ENCODE measurements around the gene TMEM79. TPM values are rescaled to one million over a fixed set of nuclear protein-coding genes. Genes with fewer than 3 reads are reported as not detected.

Gene TMEM79
- total and polyA plus RNA-seq, 2 experiments from 2014 or later, result 0.97 to 1.5 TPM

DNA sequence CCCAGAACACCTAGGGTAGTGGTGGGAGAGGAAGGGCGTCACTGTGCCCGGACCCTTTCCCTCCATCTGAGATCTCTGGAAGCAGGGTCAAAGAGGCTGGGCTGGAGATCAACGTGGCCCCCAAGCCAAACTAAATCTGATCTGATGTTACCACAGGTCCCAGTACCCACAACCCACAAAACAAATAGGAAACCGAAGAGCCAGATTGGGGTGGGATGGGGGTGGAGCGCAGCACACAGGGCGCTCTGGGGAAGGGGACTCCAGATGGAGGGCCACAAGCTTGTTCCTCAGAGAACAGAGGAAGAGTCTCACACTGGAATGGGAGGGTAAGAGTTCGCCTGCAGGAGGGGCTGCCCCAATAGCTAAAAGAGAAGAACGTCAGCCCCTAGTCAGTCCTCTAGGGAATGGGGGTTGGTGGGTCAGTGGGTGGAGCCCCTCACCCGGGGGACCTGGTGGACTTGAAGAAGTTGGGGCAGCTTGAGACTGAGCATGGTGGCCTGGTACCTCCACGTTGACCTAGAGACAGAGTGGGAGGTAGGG is 37.8 kb upstream of the TMEM79 start (continued):
- TF ChIP-seq, protein P1, sequence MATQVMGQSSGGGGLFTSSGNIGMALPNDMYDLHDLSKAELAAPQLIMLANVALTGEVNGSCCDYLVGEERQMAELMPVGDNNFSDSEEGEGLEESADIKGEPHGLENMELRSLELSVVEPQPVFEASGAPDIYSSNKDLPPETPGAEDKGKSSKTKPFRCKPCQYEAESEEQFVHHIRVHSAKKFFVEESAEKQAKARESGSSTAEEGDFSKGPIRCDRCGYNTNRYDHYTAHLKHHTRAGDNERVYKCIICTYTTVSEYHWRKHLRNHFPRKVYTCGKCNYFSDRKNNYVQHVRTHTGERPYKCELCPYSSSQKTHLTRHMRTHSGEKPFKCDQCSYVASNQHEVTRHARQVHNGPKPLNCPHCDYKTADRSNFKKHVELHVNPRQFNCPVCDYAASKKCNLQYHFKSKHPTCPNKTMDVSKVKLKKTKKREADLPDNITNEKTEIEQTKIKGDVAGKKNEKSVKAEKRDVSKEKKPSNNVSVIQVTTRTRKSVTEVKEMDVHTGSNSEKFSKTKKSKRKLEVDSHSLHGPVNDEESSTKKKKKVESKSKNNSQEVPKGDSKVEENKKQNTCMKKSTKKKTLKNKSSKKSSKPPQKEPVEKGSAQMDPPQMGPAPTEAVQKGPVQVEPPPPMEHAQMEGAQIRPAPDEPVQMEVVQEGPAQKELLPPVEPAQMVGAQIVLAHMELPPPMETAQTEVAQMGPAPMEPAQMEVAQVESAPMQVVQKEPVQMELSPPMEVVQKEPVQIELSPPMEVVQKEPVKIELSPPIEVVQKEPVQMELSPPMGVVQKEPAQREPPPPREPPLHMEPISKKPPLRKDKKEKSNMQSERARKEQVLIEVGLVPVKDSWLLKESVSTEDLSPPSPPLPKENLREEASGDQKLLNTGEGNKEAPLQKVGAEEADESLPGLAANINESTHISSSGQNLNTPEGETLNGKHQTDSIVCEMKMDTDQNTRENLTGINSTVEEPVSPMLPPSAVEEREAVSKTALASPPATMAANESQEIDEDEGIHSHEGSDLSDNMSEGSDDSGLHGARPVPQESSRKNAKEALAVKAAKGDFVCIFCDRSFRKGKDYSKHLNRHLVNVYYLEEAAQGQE (IDR thresholded peaks at IDR 0.05; ENCODE audit: unreplicated experiment), result no peak
- TF ChIP-seq ZNF114 (CRISPR knock-in tag; IDR thresholded peaks at IDR 0.05) (no peak), EZH2phosphoT487 (IDR thresholded peaks at IDR 0.05; ENCODE audit: unreplicated experiment) (no peak), POLR2AphosphoS5 (IDR thresholded peaks at IDR 0.05; ENCODE audit: low read depth) (no peak), ZNF331 (CRISPR knock-in tag; IDR thresholded peaks at IDR 0.05; ENCODE audit: low read depth) (no peak)

DNA sequence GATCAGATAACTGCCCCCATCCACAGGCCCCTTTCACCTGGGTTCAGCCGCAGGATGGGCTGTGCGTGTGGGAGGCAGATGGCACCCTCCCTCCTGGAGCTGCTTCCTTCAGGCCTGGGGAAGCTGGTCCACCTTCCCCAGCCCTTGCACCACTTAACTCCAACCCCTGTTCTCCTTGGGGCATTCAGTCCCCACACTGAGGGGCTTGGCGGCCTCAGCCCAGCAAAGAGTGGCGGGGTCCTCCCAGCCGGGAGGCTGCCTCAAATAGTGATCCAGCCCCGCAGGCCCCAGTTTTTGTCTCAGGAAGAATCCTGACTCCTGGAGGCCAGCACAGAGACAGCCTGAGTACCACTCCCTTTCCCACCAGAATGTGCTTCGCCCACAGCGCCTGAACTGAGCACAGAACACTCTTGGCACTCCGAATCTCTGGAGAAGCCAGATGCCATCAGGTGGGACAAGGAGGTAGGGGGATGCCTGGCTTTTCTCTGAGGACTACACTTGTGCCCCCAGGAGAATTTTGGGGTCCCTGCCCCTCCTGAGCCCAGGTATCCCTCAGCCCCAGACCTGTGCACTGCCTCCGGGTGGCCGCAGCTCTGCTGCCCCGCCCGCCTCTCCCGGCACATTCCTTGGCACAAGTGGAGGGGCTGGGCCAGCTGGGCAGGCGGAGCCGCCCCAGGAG is 37.2 kb upstream of the TMEM79 start:
- Mint-ChIP-seq H3K27me3 (ENCODE audit: insufficient read depth, low read depth, poor library complexity) (peaks cover 17% of the 10 kb centered on the region), H3K36me3 (ENCODE audit: low read depth) (peaks cover 26% of the 10 kb centered on the region), H3K9me3 (no peaks in the 10 kb centered on the region), H3K27ac (no peak overlapping the region), H3K4me1 (peaks cover 34% of the 10 kb centered on the region), H3K4me3 (no peak overlapping the region)
- DNase-seq (ENCODE audit: low spot score) (peak; percentile 56), ATAC-seq (peak; percentile 5)
- Histone ChIP-seq H3K4me2 (0 out of 2 replicates have a peak overlapping the region, but pooled peaks have one; percentile 91), H3K4me1 (ENCODE audit: insufficient read depth) (peaks cover 33% of the 10 kb centered on the region), H3K36me3 (ENCODE audit: insufficient read depth) (peaks cover 2% of the 10 kb centered on the region; the same call in 1 of the 2 replicates), H3K27ac (ENCODE audit: low read depth) (no peak overlapping the region), H3F3A (replicated peaks; ENCODE audit: low read depth) (peaks cover 13% of the 10 kb centered on the region), H3K4me3 (no peak overlapping the region), H2AFZ (no peak overlapping the region), H3K79me2 (replicated peaks; ENCODE audit: insufficient read depth) (no peaks in the 10 kb centered on the region), H3K9me2 (ENCODE audit: insufficient read depth) (no peaks in the 10 kb centered on the region), H3K27me3 (ENCODE audit: insufficient read depth) (no peaks in the 10 kb centered on the region), H4K20me1 (replicated peaks; ENCODE audit: insufficient read depth) (no peaks in the 10 kb centered on the region)
- TF ChIP-seq, protein P2, sequence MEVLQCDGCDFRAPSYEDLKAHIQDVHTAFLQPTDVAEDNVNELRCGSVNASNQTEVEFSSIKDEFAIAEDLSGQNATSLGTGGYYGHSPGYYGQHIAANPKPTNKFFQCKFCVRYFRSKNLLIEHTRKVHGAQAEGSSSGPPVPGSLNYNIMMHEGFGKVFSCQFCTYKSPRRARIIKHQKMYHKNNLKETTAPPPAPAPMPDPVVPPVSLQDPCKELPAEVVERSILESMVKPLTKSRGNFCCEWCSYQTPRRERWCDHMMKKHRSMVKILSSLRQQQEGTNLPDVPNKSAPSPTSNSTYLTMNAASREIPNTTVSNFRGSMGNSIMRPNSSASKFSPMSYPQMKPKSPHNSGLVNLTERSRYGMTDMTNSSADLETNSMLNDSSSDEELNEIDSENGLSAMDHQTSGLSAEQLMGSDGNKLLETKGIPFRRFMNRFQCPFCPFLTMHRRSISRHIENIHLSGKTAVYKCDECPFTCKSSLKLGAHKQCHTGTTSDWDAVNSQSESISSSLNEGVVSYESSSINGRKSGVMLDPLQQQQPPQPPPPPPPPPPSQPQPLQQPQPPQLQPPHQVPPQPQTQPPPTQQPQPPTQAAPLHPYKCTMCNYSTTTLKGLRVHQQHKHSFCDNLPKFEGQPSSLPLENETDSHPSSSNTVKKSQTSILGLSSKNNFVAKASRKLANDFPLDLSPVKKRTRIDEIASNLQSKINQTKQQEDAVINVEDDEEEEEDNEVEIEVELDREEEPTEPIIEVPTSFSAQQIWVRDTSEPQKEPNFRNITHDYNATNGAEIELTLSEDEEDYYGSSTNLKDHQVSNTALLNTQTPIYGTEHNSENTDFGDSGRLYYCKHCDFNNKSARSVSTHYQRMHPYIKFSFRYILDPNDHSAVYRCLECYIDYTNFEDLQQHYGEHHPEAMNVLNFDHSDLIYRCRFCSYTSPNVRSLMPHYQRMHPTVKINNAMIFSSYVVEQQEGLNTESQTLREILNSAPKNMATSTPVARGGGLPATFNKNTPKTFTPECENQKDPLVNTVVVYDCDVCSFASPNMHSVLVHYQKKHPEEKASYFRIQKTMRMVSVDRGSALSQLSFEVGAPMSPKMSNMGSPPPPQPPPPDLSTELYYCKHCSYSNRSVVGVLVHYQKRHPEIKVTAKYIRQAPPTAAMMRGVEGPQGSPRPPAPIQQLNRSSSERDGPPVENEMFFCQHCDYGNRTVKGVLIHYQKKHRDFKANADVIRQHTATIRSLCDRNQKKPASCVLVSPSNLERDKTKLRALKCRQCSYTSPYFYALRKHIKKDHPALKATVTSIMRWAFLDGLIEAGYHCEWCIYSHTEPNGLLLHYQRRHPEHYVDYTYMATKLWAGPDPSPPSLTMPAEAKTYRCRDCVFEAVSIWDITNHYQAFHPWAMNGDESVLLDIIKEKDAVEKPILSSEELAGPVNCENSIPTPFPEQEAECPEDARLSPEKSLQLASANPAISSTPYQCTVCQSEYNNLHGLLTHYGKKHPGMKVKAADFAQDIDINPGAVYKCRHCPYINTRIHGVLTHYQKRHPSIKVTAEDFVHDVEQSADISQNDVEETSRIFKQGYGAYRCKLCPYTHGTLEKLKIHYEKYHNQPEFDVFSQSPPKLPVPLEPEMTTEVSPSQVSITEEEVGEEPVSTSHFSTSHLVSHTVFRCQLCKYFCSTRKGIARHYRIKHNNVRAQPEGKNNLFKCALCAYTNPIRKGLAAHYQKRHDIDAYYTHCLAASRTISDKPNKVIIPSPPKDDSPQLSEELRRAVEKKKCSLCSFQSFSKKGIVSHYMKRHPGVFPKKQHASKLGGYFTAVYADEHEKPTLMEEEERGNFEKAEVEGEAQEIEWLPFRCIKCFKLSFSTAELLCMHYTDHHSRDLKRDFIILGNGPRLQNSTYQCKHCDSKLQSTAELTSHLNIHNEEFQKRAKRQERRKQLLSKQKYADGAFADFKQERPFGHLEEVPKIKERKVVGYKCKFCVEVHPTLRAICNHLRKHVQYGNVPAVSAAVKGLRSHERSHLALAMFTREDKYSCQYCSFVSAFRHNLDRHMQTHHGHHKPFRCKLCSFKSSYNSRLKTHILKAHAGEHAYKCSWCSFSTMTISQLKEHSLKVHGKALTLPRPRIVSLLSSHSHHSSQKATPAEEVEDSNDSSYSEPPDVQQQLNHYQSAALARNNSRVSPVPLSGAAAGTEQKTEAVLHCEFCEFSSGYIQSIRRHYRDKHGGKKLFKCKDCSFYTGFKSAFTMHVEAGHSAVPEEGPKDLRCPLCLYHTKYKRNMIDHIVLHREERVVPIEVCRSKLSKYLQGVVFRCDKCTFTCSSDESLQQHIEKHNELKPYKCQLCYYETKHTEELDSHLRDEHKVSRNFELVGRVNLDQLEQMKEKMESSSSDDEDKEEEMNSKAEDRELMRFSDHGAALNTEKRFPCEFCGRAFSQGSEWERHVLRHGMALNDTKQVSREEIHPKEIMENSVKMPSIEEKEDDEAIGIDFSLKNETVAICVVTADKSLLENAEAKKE (CRISPR knock-in tag; IDR thresholded peaks at IDR 0.05), result no peak
- TF ChIP-seq EZH2 (IDR thresholded peaks at IDR 0.05; ENCODE audit: low read depth, unreplicated experiment), result no peak
- TF ChIP-seq, protein P1 (IDR thresholded peaks at IDR 0.05; ENCODE audit: unreplicated experiment), result no peak
- TF ChIP-seq ZNF114 (CRISPR knock-in tag; IDR thresholded peaks at IDR 0.05), result no peak
- TF ChIP-seq ZNF331 (CRISPR knock-in tag; IDR thresholded peaks at IDR 0.05; ENCODE audit: low read depth), result no peak
- TF ChIP-seq, protein P3, sequence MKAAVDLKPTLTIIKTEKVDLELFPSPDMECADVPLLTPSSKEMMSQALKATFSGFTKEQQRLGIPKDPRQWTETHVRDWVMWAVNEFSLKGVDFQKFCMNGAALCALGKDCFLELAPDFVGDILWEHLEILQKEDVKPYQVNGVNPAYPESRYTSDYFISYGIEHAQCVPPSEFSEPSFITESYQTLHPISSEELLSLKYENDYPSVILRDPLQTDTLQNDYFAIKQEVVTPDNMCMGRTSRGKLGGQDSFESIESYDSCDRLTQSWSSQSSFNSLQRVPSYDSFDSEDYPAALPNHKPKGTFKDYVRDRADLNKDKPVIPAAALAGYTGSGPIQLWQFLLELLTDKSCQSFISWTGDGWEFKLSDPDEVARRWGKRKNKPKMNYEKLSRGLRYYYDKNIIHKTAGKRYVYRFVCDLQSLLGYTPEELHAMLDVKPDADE (IDR thresholded peaks at IDR 0.05), result no peak

Measured in GM23338 (cell line).